GM23248 (cell line): ENCODE measurements around the gene CCDC198. TPM values are rescaled to one million over a fixed set of nuclear protein-coding genes. Genes with fewer than 3 reads are reported as not detected.

Source experiments
- DNase-seq: peaks from one replicate; pipeline ENCODE4 v3.0.0-alpha.2; 2015
- H2AFZ ChIP-seq: fragments of 200-600 bp; sonication (generic); 2 replicates; pipeline ENCODE4 v1.6.1; 2016; ENCODE audit warnings: antibody characterized with exemption
- H3F3A ChIP-seq: fragments of 200-600 bp; sonication (generic); 2 replicates; pipeline ENCODE4 v1.6.1; 2016; ENCODE audit warnings: mild to moderate bottlenecking, antibody characterized with exemption, mixed run types; ENCODE audit not compliant: insufficient read depth
- H3K27ac ChIP-seq: fragments of 200-600 bp; sonication (generic); 2 replicates; pipeline ENCODE4 v1.5.1; 2016; ENCODE audit warnings: mild to moderate bottlenecking
- H3K27me3 ChIP-seq: fragments of 200-600 bp; sonication (generic); replicated peaks from 2 replicates; pipeline ENCODE4 v1.6.1; 2016; ENCODE audit warnings: mild to moderate bottlenecking; ENCODE audit not compliant: insufficient read depth
- H3K36me3 ChIP-seq: fragments of 200-600 bp; sonication (generic); 2 replicates; pipeline ENCODE4 v1.6.1; 2016; ENCODE audit warnings: low read depth, mild to moderate bottlenecking
- H3K4me1 ChIP-seq: fragments of 200-600 bp; sonication (generic); 2 replicates; pipeline ENCODE4 v1.6.1; 2016; ENCODE audit warnings: mild to moderate bottlenecking; ENCODE audit not compliant: insufficient read depth
- H3K4me2 ChIP-seq: fragments of 200-600 bp; sonication (generic); one replicate; pipeline ENCODE4 v1.6.1; 2016; ENCODE audit warnings: mild to moderate bottlenecking; ENCODE audit not compliant: unreplicated experiment
- H3K4me3 ChIP-seq: fragments of 200-600 bp; sonication (generic); 2 replicates; pipeline ENCODE4 v1.5.1; 2016; ENCODE audit warnings: mild to moderate bottlenecking
- H3K79me2 ChIP-seq: fragments of 200-600 bp; sonication (generic); 2 replicates; pipeline ENCODE4 v1.6.1; 2016; ENCODE audit warnings: mild to moderate bottlenecking; ENCODE audit not compliant: insufficient read depth
- H3K9ac ChIP-seq: fragments of 200-600 bp; sonication (generic); 2 replicates; pipeline ENCODE4 v1.6.1; 2016; ENCODE audit warnings: mild to moderate bottlenecking
- H3K9me2 ChIP-seq: fragments of 200-600 bp; sonication (generic); 2 replicates; pipeline ENCODE4 v1.6.1; 2016; ENCODE audit warnings: mixed run types, mild to moderate bottlenecking, moderate library complexity; ENCODE audit not compliant: insufficient read depth
- H3K9me3 ChIP-seq: fragments of 200-600 bp; sonication (generic); one replicate; pipeline ENCODE4 v1.6.1; 2017; ENCODE audit warnings: low read depth
- H4K20me1 ChIP-seq: fragments of 200-600 bp; sonication (generic); 2 replicates; pipeline ENCODE4 v1.6.0; 2016; ENCODE audit not compliant: insufficient read depth
- EZH2 ChIP-seq: fragments of 200-600 bp; sonication (generic); IDR thresholded peaks from 2 replicates; pipeline ENCODE4 v1.6.1; 2018; ENCODE audit warnings: antibody characterized with exemption, mild to moderate bottlenecking; ENCODE audit not compliant: insufficient read depth, poor library complexity, severe bottlenecking
- EZH2phosphoT487 ChIP-seq: fragments of 200-600 bp; sonication (generic); IDR thresholded peaks from 2 replicates; pipeline ENCODE4 v1.6.1; 2018; ENCODE audit warnings: antibody characterized with exemption, moderate library complexity, mild to moderate bottlenecking, low read depth; ENCODE audit not compliant: insufficient read depth
- WGBS, 2 experiments: methylation state at CpG; one replicate each; pipeline ENCODE4 v1.1.6; 2015 to 2017; ENCODE audit warnings: low lambda C conversion rate in 2 of 2, low coverage in 1 of 2; ENCODE audit errors: missing lambda C conversion rate in 2 of 2; 5-methylcytosine and 5-hydroxymethylcytosine counted together
- in situ Hi-C: fragments of 300-500 bp; cut with MboI; formaldehyde crosslinking; loops from 2 replicates; pipeline ENCODE4 v1.15.0; 2020
- polyA plus RNA-seq: library from polyadenylated mRNA; unstranded; fragments of >200 nt; fragmentation: Nextera tagmentation; extraction: Ambion mirVana; gene quantifications from 2 replicates; pipeline ENCODE4 v1.2.1, GENCODE V29; 2016
- total RNA-seq: library from RNA; depleted of rRNA; stranded (reverse); fragments of >200 nt; shearing (Covaris generic); gene quantifications from 2 replicates; pipeline ENCODE4 v1.2.3, GENCODE V29; 2014

Gene CCDC198
- total and polyA plus RNA-seq, 2 experiments from 2014 or later = not detected

- in situ Hi-C loops = loop anchor here (25.0 kb wide), 1 partner anchor 569 kb away; no protein-coding TSS in a partner anchor
- no peaks in the 10 kb centered on the region for H3K9me3 ChIP-seq
- no peaks in the 10 kb centered on the region for H3K36me3 ChIP-seq
- H3K9ac ChIP-seq = no peak overlapping the region
- no peaks in the 10 kb centered on the region for H3K79me2 ChIP-seq
- H3F3A ChIP-seq = no peaks in the 10 kb centered on the region
- DNase-seq = peak; percentile 50
- WGBS, 2 experiments = 19 to 24% methylated on average over 2 of the region's 2 CpGs
- no peak overlapping the region for H3K27ac ChIP-seq
- H3K9me2 ChIP-seq = no peaks in the 10 kb centered on the region
- H4K20me1 ChIP-seq = no peaks in the 10 kb centered on the region
- H2AFZ ChIP-seq = no peak overlapping the region
- TF ChIP-seq EZH2phosphoT487 (no peak), EZH2 (no peak)
- peaks cover 48% of the 10 kb centered on the region for H3K27me3 ChIP-seq
- peaks cover 10% of the 10 kb centered on the region; the same call in 1 of the 2 replicates for H3K4me1 ChIP-seq
- no peak overlapping the region for H3K4me3 ChIP-seq
- H3K4me2 ChIP-seq = no peak overlapping the region
These were observed 798 bp downstream of the CCDC198 start for GRCh38 chr14:57492859-57493258.

GRCh38 chr14:57491640-57492039, 2.0 kb downstream of the CCDC198 start:
- Histone ChIP-seq H3K79me2 (no peaks in the 10 kb centered on the region), H3K9me3 (no peaks in the 10 kb centered on the region), H3K4me1 (peaks cover 10% of the 10 kb centered on the region; the same call in 1 of the 2 replicates), H3F3A (no peaks in the 10 kb centered on the region), H3K9me2 (no peaks in the 10 kb centered on the region), H3K9ac (no peak overlapping the region), H3K4me2 (no peak overlapping the region), H3K27ac (no peak overlapping the region), H3K27me3 (peaks cover 38% of the 10 kb centered on the region), H3K36me3 (no peaks in the 10 kb centered on the region), H2AFZ (no peak overlapping the region), H4K20me1 (no peaks in the 10 kb centered on the region), H3K4me3 (no peak overlapping the region)
- in situ Hi-C loops = loop anchor here (25.0 kb wide), 1 partner anchor 571 kb away; no protein-coding TSS in a partner anchor
- 69 to 73% methylated on average over 1 of the region's 1 CpG for WGBS, 2 experiments
- no peak for DNase-seq
- no peak for TF ChIP-seq EZH2
- TF ChIP-seq EZH2phosphoT487 = no peak

- peaks cover 41% of the 10 kb centered on the region for H3K27me3 ChIP-seq
- no peaks in the 10 kb centered on the region for H3K9me2 ChIP-seq
- H2AFZ ChIP-seq = no peak overlapping the region
- 0% methylated on average over 1 of the region's 1 CpG for WGBS, 2 experiments
- H3K36me3 ChIP-seq = no peaks in the 10 kb centered on the region
- H3K9me3 ChIP-seq = no peaks in the 10 kb centered on the region
- H3K4me2 ChIP-seq = no peak overlapping the region
- DNase-seq = peak; percentile 63
- 0 out of 2 replicates have a peak, but pooled peaks cover 1% of the 10 kb centered on the region for H3K4me1 ChIP-seq
- no peaks in the 10 kb centered on the region for H3K79me2 ChIP-seq
- no peaks in the 10 kb centered on the region for H3F3A ChIP-seq
- in situ Hi-C loops = loop anchor here (25.0 kb wide), 1 partner anchor 575 kb away; no protein-coding TSS in a partner anchor
- TF ChIP-seq EZH2phosphoT487 (no peak), EZH2 (no peak)
- no peak overlapping the region for H3K27ac ChIP-seq
- H3K4me3 ChIP-seq = no peak overlapping the region
- no peak overlapping the region for H3K9ac ChIP-seq
- H4K20me1 ChIP-seq = no peaks in the 10 kb centered on the region
These were observed 5.9 kb downstream of the CCDC198 start for GRCh38 chr14:57487771-57488170.

- WGBS, 2 experiments = 41 to 52% methylated on average over 3 of the region's 3 CpGs
- Histone ChIP-seq H3F3A (no peaks in the 10 kb centered on the region), H3K4me3 (no peak overlapping the region), H3K36me3 (no peaks in the 10 kb centered on the region), H3K79me2 (no peaks in the 10 kb centered on the region), H3K27ac (no peak overlapping the region), H4K20me1 (no peaks in the 10 kb centered on the region), H2AFZ (no peak overlapping the region), H3K9ac (no peak overlapping the region), H3K4me1 (no peaks in the 10 kb centered on the region), H3K4me2 (no peak overlapping the region), H3K27me3 (peaks cover 42% of the 10 kb centered on the region), H3K9me2 (no peaks in the 10 kb centered on the region), H3K9me3 (no peaks in the 10 kb centered on the region)
- no peak for TF ChIP-seq EZH2
- no peak for TF ChIP-seq EZH2phosphoT487
- peak; percentile 62 for DNase-seq
- in situ Hi-C loops = loop anchor here (25.0 kb wide), 1 partner anchor 575 kb away; no protein-coding TSS in a partner anchor
These were observed 6.8 kb downstream of the CCDC198 start for GRCh38 chr14:57486767-57487379.
